Prostate gland (tissue), 2 donors: ENCODE data around the gene CABLES1.

ENCODE experiments used
- CTCF ChIP-seq, 4 experiments: fragments of 200-600 bp in 2 of 4; fragments of 450-650 bp in 2 of 4; sonication (generic) in 2 of 4; IDR thresholded peaks; 1 replicate in 3 of 4; 2 replicates in 1 of 4; pipeline ENCODE4 v1.5.1; 2016 to 2019; ENCODE audit warnings: antibody characterized with exemption in 4 of 4, mild to moderate bottlenecking in 2 of 4, moderate library complexity in 2 of 4
- POLR2A ChIP-seq: fragments of 450-650 bp; IDR thresholded peaks from one replicate; pipeline ENCODE4 v1.6.1; 2016; ENCODE audit warnings: antibody characterized with exemption, mild to moderate bottlenecking
- POLR2AphosphoS5 ChIP-seq: sonication (generic); formaldehyde crosslinking; IDR thresholded peaks from one replicate; pipeline ENCODE4 v1.6.1; 2017; ENCODE audit warnings: antibody characterized with exemption

GRCh38 chr18:23127090-23127489, 8.2 kb upstream of the CABLES1 start:
- TF ChIP-seq CTCF (IDR thresholded peaks at IDR 0.05) (no peak), POLR2A (no peak), POLR2AphosphoS5 (no peak)
